Neural progenitor cell (in vitro differentiated cells): ENCODE results near the gene C9. TPM values are rescaled to one million over a fixed set of nuclear protein-coding genes. Genes with fewer than 3 reads are reported as not detected.

ENCODE experiments used
- DNase-seq: peaks from one replicate; pipeline ENCODE4 v3.0.0-alpha.2; 2016; ENCODE audit warnings: low spot score
- H2AFZ ChIP-seq: fragments of 200-600 bp; sonication (generic); replicated peaks from 2 replicates; pipeline ENCODE4 v1.6.1; 2016; ENCODE audit warnings: antibody characterized with exemption
- H3F3A ChIP-seq: fragments of 200-600 bp; sonication (generic); 2 replicates; pipeline ENCODE4 v1.6.1; 2016; ENCODE audit warnings: antibody characterized with exemption, low read depth
- H3K27ac ChIP-seq: fragments of 200-600 bp; sonication (generic); 2 replicates; pipeline ENCODE4 v1.5.1; 2016; ENCODE audit warnings: mild to moderate bottlenecking
- H3K27me3 ChIP-seq: fragments of 200-600 bp; sonication (generic); 2 replicates; pipeline ENCODE4 v1.6.1; 2016; ENCODE audit warnings: mild to moderate bottlenecking, moderate library complexity
- H3K36me3 ChIP-seq: fragments of 200-600 bp; sonication (generic); 2 replicates; pipeline ENCODE4 v1.5.1; 2016
- H3K4me1 ChIP-seq: fragments of 200-600 bp; sonication (generic); 2 replicates; pipeline ENCODE4 v1.6.1; 2016; ENCODE audit warnings: mixed run types
- H3K4me2 ChIP-seq: fragments of 200-600 bp; sonication (generic); 2 replicates; pipeline ENCODE4 v1.6.1; 2016
- H3K4me3 ChIP-seq: fragments of 200-600 bp; sonication (generic); 2 replicates; pipeline ENCODE4 v1.5.1; 2016
- H3K79me2 ChIP-seq: fragments of 200-600 bp; sonication (generic); 2 replicates; pipeline ENCODE4 v1.6.1; 2016; ENCODE audit warnings: low read depth
- H3K9ac ChIP-seq: fragments of 200-600 bp; sonication (generic); 2 replicates; pipeline ENCODE4 v1.6.1; 2016
- H3K9me3 ChIP-seq: fragments of 200-600 bp; sonication (generic); 2 replicates; pipeline ENCODE4 v1.5.1; 2016; ENCODE audit warnings: low read depth
- H4K20me1 ChIP-seq: fragments of 200-600 bp; sonication (generic); 2 replicates; pipeline ENCODE4 v1.6.1; 2016; ENCODE audit warnings: low read depth
- H3K27ac Mint-ChIP-seq: 3 replicates; pipeline ENCODE4 v1.8.0; 2021; ENCODE audit warnings: mixed read lengths
- H3K27me3 Mint-ChIP-seq: 2 replicates; pipeline ENCODE4 v1.8.0; 2022; ENCODE audit warnings: low read depth, mild to moderate bottlenecking, inconsistent platforms, moderate library complexity, mixed read lengths; ENCODE audit not compliant: insufficient read depth
- H3K36me3 Mint-ChIP-seq: 3 replicates; pipeline ENCODE4 v1.8.0; 2021; ENCODE audit warnings: mixed read lengths
- H3K4me1 Mint-ChIP-seq: 3 replicates; pipeline ENCODE4 v1.8.0; 2021; ENCODE audit warnings: mixed read lengths
- H3K4me3 Mint-ChIP-seq: 3 replicates; pipeline ENCODE4 v1.8.0; 2021; ENCODE audit warnings: mild to moderate bottlenecking, moderate library complexity, mixed read lengths
- H3K9me3 Mint-ChIP-seq: 3 replicates; pipeline ENCODE4 v1.8.0; 2020; ENCODE audit warnings: mixed read lengths
- EZH2 ChIP-seq: fragments of 200-600 bp; sonication (generic); IDR thresholded peaks from 2 replicates; pipeline ENCODE4 v1.6.1; 2017; ENCODE audit warnings: antibody characterized with exemption, mild to moderate bottlenecking, moderate library complexity
- EZH2phosphoT487 ChIP-seq: fragments of 200-600 bp; sonication (generic); IDR thresholded peaks from 2 replicates; pipeline ENCODE4 v1.6.1; 2017; ENCODE audit warnings: antibody characterized with exemption
- total RNA-seq: library from RNA; depleted of rRNA; stranded (reverse); fragments of >200 nt; gene quantifications from 2 replicates; pipeline ENCODE4 v1.2.3, GENCODE V29; 2015; ENCODE audit warnings: low replicate concordance
- TF ChIP-seq, protein P1 (sequence below): fragments of 200-600 bp; sonication (generic); IDR thresholded peaks from 2 replicates; pipeline ENCODE4 v1.5.1; 2017; ENCODE audit warnings: antibody characterized with exemption, mild to moderate bottlenecking

The C9 gene
- total RNA-seq, 1 donor from 2014 or later = not detected

DNA sequence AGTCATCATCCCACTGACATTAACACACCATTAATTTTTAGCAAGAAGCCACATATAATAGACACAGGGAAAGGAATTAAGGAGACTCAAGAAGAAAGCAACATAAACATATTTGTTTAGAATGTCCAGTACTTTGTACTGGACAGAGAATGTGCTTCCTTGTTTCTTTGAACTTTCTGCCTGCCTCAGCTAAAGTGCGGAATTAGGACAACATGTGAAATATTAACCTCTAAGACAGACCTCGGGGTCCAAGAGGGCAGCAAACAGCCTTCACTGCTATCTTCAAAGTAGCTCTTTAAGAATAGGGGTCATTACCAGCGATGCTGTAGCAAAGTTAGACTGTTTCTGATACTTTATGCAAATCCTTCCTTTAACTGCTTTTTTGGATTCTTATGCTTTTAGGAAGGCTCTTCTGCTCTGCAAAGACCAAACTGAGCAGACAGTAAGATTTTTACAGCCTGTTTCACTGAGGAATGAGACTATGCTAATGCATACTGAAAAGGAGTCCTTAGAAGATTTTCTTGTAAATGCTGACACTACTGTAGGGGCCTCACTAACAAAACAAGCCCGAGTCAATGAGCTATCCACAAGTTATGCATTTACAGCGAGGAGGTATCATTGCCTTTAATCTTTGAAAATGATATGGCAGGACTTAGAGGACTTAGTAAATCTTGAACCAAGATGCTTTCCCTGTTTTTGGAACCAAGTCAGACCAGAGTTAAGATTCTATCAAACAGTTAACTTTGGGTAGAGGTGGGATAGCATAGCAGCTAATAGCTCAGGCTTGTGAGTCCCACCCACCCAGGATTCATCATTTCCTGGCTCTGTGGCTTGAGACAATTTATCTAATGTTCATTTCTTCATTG, 36.7 kb upstream of the C9 start:
- no peaks in the 10 kb centered on the region for H3F3A ChIP-seq
- H2AFZ ChIP-seq = no peak overlapping the region
- no peak overlapping the region for H3K4me3 ChIP-seq
- Mint-ChIP-seq H3K27me3 (peaks cover 2% of the 10 kb centered on the region), H3K27ac (no peak overlapping the region), H3K4me1 (peaks cover 6% of the 10 kb centered on the region), H3K36me3 (no peaks in the 10 kb centered on the region), H3K4me3 (no peak overlapping the region), H3K9me3 (no peaks in the 10 kb centered on the region)
- TF ChIP-seq EZH2 (no peak), EZH2phosphoT487 (no peak)
- TF ChIP-seq, protein P1, sequence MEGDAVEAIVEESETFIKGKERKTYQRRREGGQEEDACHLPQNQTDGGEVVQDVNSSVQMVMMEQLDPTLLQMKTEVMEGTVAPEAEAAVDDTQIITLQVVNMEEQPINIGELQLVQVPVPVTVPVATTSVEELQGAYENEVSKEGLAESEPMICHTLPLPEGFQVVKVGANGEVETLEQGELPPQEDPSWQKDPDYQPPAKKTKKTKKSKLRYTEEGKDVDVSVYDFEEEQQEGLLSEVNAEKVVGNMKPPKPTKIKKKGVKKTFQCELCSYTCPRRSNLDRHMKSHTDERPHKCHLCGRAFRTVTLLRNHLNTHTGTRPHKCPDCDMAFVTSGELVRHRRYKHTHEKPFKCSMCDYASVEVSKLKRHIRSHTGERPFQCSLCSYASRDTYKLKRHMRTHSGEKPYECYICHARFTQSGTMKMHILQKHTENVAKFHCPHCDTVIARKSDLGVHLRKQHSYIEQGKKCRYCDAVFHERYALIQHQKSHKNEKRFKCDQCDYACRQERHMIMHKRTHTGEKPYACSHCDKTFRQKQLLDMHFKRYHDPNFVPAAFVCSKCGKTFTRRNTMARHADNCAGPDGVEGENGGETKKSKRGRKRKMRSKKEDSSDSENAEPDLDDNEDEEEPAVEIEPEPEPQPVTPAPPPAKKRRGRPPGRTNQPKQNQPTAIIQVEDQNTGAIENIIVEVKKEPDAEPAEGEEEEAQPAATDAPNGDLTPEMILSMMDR = no peak
- no peaks in the 10 kb centered on the region for H3K27me3 ChIP-seq
- no peak overlapping the region for H3K4me2 ChIP-seq
- H4K20me1 ChIP-seq = no peaks in the 10 kb centered on the region
- H3K9me3 ChIP-seq = no peaks in the 10 kb centered on the region
- DNase-seq = no peak
- H3K36me3 ChIP-seq = no peaks in the 10 kb centered on the region
- H3K9ac ChIP-seq = no peak overlapping the region
- no peaks in the 10 kb centered on the region for H3K4me1 ChIP-seq
- no peaks in the 10 kb centered on the region for H3K79me2 ChIP-seq
- no peak overlapping the region for H3K27ac ChIP-seq

DNA sequence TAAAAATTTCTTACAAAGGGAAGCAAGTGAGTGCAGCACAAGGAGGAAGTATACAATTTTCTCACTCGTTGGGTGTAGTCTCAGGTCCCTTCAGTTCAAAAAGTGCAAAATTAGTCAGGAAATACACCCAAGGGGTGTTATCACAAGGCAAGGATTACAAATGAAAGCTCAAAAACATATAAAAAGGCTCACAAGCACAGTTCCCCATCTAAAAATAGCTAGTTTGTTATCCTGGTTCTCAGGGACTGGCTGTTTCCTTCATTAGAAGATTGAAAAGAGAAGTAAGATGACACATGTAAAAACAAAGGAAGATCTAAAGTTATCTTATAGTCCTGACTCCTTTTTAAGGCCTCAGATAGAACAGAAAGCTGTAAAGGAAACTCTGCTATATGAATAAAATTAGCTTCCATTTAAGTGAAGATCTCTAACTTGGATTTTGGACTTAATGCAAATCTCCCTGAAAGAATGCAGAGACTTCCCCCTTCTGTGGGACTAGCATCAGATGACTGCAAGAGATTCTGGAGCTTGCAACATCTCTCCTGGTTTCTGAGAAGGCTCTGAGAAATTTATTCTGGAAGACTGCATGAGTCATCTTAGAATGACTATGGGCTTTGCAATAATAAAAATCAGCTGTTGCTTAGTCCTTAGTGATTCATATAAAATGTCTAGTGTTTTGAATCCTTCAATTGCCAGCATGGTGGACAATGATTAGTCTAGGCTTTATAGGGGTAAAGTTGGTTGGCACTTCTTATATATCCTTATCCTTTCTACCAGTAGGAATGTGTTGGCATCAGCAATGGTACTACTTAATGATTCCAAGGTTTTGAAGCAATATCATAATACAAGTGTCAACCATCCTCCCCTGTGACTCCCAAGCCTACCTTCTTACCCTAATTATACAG, 35.1 kb upstream of the C9 start:
- Histone ChIP-seq H3K9ac (no peak overlapping the region), H3K4me2 (no peak overlapping the region), H2AFZ (no peak overlapping the region), H3K4me1 (peaks cover 3% of the 10 kb centered on the region), H3K27ac (no peak overlapping the region), H3K36me3 (no peaks in the 10 kb centered on the region), H3K4me3 (no peak overlapping the region), H4K20me1 (no peaks in the 10 kb centered on the region), H3K9me3 (no peaks in the 10 kb centered on the region), H3K79me2 (no peaks in the 10 kb centered on the region), H3K27me3 (no peaks in the 10 kb centered on the region), H3F3A (no peaks in the 10 kb centered on the region)
- Mint-ChIP-seq H3K4me1 (no peaks in the 10 kb centered on the region), H3K36me3 (no peaks in the 10 kb centered on the region), H3K27me3 (peaks cover 2% of the 10 kb centered on the region), H3K4me3 (no peak overlapping the region), H3K9me3 (no peaks in the 10 kb centered on the region), H3K27ac (no peak overlapping the region)
- TF ChIP-seq EZH2 (no peak), EZH2phosphoT487 (no peak)
- TF ChIP-seq, protein P1 = no peak
- no peak for DNase-seq

DNA sequence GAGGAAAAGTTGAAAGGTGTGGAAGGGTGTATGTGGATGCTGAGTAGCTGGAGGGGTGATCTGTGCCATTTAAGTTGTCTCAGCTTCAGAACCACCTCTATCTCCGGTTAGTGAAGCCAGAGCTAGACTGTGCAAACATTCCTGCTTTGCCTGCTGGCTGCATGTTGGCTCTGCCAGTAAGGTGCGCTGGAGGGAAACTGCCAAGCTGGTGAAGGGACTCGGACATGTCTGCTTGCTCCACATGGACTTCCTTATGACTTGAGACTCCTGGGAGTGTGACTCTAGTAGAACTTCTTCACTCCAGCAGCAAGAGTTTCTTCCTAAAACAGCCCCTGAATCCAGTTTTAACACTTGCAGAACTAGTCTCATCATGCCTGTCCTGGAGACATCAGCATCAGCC, 32.5 kb upstream of the C9 start:
- H3K4me3 ChIP-seq = no peak overlapping the region
- H3K27ac Mint-ChIP-seq = peak overlapping the region; percentile 25
- no peaks in the 10 kb centered on the region for H3K36me3 ChIP-seq
- H4K20me1 ChIP-seq = no peaks in the 10 kb centered on the region
- no peaks in the 10 kb centered on the region for H3K27me3 ChIP-seq
- H3K4me2 ChIP-seq = no peak overlapping the region
- H3K9me3 Mint-ChIP-seq = no peaks in the 10 kb centered on the region
- H3K9me3 ChIP-seq = no peaks in the 10 kb centered on the region
- TF ChIP-seq EZH2 = no peak
- TF ChIP-seq, protein P1 = no peak
- H3K27me3 Mint-ChIP-seq = no peaks in the 10 kb centered on the region
- H3F3A ChIP-seq = no peaks in the 10 kb centered on the region
- no peaks in the 10 kb centered on the region for H3K4me1 Mint-ChIP-seq
- no peaks in the 10 kb centered on the region for H3K79me2 ChIP-seq
- no peak overlapping the region for H3K4me3 Mint-ChIP-seq
- H3K9ac ChIP-seq = no peak overlapping the region
- H2AFZ ChIP-seq = no peak overlapping the region
- no peak for DNase-seq
- no peak overlapping the region for H3K27ac ChIP-seq
- H3K4me1 ChIP-seq = peaks cover 3% of the 10 kb centered on the region
- peaks cover 2% of the 10 kb centered on the region for H3K36me3 Mint-ChIP-seq
